ENCODE data around the gene PRC1.
"Not testable (repeated sequence)": the region's sequence is repeated elsewhere in the genome, so short reads cannot be mapped to it uniquely, and the experiment has no call there.

Gene PRC1

GRCh38 chr15:90934256-90934948 lies 59.9 kb downstream of the PRC1 start:
- DNase-seq (ENCODE audit: low spot score): peak; percentile 91

GRCh38 chr15:90933301-90933700 lies 61.0 kb downstream of the PRC1 start:
- DNase-seq (ENCODE audit: low spot score): peak; percentile 57

DNA sequence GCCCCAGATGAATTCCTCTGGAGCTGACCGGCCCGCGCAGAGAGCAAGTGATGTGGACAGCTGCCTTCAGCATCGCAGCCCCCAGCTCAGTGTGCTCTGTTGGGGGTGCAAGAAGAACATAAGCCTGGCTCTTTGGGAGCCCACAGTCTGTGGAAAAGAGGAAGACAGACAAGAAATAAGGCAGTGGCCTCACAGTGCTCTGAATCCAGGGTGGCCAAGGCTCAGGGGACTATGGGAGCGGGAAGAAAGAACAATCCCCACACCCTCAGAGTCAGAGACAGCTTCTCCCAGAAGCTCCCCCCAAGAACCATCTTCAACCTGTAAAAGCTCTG lies 61.7 kb downstream of the PRC1 start:
- no peak for DNase-seq (ENCODE audit: low spot score)

DNA sequence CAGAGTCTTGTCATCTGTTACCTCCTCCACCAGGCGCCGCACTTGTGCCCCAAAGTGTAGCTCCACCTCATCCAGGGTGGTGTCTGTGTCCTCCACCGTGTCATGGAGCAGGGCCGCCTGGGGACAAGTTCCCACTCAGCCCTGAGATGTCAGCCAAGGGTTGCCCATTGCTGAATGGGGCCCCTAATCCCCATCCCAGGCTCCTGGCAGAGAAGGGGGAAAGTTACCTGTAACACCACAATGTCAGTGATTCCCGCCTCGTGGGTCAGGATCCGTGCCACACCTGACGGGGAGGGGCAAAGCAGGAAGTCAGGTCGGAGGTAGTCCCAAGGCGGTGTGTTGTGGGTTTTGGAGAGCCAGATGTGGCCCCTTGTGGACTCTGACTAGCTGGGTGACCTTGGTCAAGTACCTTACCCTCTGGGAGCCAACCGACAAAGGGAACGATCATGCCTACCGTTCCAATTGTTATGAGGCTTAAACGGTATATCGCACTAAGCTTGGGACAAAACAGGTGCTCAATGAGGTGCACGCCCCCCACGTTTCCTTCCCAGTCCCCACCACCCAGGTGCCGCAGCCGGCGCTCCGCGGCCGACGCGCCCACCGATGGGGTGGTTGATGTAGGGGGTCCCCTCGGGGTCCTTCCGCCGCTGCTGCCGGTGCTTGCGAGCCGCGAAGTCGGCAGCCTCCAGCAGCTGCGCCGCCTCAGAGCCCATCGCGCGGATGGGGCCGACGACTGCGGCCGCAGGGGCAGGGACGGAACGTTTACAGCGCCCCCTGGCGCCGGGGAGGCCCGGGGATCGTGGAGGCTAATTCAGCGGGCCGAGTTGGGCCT lies 62.3 kb downstream of the PRC1 start, which contains the start of gene HDDC3:
HDDC3 (minus strand) TSS at position 722 of the 832 bp plus-strand sequence; CDS start at position 713, 9 bp downstream.
- DNase-seq (ENCODE audit: low spot score): peak; percentile 95

- DNase-seq (ENCODE audit: low spot score): no peak
Measured at GRCh38 chr15:90931575-90931827, 62.8 kb downstream of the PRC1 start.

DNA sequence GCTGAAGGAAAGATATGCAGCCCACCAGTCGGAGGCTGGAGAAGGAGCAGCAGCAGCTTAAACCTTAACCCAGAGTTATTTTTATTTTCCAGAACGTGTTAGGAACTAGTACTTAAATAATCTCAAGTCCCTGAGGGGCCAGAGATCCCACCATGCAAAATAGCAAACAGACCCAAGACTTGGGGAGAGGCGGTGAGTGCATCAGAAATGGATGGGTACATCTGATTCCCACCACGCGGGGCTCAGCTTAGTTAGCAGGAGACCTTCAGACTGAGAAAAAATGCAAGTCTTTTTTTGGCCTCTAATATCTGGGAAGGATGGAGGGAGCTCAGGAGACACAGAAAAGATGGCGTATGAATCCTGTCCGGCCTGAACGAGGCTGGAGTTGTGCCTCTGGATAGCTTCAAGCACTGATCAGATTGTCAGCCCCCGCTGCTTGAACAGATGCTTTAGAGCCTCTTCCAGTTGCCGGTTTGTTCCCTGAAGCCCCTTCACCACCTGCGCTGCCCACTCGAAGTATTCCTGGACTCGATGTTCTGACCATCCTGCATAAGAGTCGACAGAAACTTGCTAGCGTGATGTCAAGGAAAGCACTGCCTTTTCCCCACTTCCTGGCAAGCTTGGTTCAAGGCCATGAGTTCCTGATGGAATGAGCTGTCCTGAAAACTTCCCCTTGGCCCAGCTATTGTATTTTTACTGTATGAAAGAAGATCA lies 63.3 kb downstream of the PRC1 start:
- DNase-seq (ENCODE audit: low spot score): no peak

GRCh38 chr15:90929246-90930019 lies 64.9 kb downstream of the PRC1 start:
- DNase-seq (ENCODE audit: low spot score): no peak

GRCh38 chr15:90928106-90928505 lies 66.2 kb downstream of the PRC1 start:
- not testable (repeated sequence) for DNase-seq (ENCODE audit: low spot score)

DNA sequence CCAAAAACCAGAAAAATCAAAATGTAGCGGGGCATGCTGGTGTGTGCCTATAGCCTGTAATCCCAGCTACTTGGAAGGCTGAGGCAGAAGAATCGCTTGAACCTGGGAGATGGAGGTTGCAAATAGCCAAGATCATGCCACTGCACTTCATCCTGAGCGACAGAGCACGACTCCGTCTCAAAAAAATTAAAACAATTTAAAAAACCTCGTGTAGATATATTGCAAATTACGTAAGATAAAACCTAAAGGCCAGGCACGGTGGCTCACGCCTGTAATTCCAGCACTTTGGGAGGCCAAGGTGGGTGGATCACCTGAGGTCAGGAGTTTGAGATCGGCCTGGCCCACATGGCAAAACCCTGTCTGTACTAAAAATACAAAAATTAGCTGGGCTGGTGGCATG lies 67.6 kb downstream of the PRC1 start:
- DNase-seq (ENCODE audit: low spot score): not testable (repeated sequence)

GRCh38 chr15:90924375-90924774 lies 70.0 kb downstream of the PRC1 start:
- no peak for DNase-seq (ENCODE audit: low spot score)

DNA sequence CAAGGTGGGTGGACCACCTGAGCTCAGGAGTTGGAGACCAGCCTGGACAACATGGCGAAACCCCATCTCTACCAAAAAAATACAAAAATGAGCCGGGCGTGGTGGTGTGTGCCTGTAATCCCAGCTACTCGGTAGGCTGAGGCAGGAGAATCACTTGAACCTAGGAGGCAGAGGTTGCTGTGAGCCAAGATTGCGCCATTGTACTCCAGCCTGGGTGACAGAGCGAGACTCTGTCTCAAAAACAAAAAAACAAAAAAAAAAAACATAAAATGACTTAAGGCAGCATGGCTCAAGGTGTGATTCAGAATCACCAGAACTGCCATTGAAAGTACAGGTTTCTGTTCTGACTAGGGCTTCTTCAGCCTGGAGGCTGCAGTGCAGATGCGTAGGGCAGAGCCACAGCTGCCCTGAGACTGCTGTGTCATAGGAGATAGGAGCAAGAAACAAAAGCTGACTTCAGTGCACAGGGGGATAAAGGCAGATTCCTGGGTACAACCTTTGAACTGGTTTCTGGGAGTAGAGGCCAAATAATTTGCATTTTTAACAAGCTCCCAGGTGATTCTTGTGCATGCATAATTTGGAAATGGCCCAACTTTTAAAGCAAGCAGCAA lies 71.5 kb downstream of the PRC1 start:
- not testable (repeated sequence) for DNase-seq (ENCODE audit: low spot score)

GRCh38 chr15:90921887-90922286 lies 72.4 kb downstream of the PRC1 start:
- no peak for DNase-seq (ENCODE audit: low spot score)

DNA sequence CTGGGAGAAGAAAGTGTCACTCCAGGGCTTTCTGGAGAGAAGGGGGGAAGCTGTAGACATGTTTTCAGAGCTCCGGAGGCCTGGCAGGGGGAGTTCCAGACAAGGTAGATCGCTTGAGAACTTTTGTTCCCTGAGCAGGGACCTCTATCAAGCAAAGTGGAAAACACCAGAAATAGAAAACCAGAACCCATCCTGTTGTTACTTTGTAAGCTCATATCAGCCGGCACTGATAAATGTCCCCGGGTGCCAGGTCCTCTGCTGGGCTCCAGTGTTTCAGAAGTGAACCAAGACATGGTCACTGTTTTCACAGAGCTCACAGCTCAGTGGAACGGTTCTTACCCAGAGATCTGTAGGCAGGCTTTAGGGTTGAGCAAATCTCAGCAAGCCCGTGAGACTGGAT lies 75.5 kb downstream of the PRC1 start:
- no peak for DNase-seq (ENCODE audit: low spot score)

- DNase-seq (ENCODE audit: low spot score): no peak
Measured at GRCh38 chr15:90918034-90918788, 76.1 kb downstream of the PRC1 start.

DNA sequence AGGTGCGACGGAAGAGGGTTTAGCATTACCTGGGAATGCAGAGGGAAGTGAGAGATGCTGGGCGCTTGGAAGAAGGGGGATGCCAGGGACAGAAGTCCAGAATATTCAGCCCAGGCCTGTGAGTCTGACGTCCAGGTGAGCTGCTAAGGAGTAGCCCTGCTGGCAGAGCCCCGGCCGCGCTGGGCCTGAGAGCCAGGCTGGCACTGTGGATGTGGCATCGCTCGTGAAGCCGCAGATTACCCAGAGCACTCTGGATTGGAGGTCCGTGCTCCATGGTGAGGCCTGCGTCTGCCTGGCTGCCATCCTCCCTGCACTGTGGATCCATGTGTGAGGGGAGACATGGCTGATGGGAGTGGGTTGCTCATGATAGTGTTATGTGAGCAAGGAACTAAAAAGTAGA lies 76.8 kb downstream of the PRC1 start:
- no peak for DNase-seq (ENCODE audit: low spot score)

DNA sequence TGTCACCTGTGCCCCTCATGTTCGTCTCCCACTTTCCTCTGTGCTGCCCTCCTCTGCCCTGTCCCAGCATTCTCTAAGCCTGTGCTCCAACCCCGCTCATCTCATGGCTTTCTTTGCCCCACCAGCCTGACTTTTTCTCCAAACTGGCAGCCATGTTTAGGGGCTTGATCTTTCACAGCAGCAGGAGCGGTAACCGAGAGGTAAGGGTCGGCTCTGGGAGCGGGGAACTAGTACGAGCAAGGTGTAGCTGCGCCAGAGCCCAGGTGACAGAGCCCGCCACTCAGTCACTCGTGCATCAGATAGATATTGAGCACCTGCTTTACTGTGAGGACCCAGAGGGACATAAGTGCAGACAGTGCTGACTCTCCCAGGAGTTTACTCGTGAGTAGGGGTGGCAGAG lies 77.9 kb downstream of the PRC1 start:
- DNase-seq (ENCODE audit: low spot score): no peak

All from hematopoietic multipotent progenitor cell treated with erythropoietin and hydrocortisone succinate and interleukin-3 and kit ligand, for 17 days (in vitro differentiated cells).